Measurements from ENCODE around the gene COL4A5.
"Not testable (repeated sequence)": the region's sequence is repeated elsewhere in the genome, so short reads cannot be mapped to it uniquely, and the experiment has no call there.

Gene COL4A5

DNA sequence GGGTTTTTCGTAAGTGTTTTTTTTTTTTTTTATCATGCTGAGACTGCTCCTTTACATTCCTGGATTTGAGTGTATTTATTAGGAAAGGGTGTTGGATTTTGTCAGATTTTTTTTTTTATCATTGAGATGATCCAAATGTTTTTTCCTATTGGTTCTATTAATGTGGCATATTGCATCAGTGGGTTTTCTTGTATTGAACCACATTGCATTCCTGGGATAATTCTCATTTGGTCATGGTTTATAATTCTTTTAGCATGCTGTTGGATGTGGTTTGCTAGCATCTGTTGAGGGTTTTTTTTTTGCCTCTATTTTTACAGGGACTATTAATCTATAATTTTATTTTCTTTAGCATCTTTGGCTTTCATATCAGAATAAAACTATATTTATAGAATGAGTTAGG is 28.8 kb downstream of the COL4A5 start:
- H3K27me3 ChIP-seq (ENCODE audit: control insufficient read depth, insufficient read depth, low read length), result no peaks in the 10 kb centered on the region

DNA sequence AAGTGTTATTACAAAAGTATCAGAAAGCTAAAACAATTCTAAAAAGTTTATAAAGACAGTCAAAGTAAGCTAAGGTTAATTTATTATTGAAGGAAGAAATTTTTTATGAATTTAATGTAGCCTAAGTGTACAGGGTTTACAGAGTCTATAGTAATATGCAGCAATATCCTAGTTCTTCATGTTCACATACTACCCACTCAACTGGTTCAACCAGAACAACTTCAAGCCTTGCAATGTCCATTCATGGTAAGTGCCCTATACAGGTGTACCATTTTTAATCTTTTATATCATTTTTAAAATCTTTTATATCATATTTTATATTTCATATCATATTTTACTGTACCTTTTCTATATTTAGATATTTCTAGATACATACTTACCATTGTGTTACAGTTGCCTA is 34.3 kb downstream of the COL4A5 start:
- H3K36me3 ChIP-seq (ENCODE audit: control insufficient read depth, insufficient read depth, low read length), result no peaks in the 10 kb centered on the region
- no peaks in the 10 kb centered on the region for H3K9me3 ChIP-seq (ENCODE audit: control insufficient read depth, insufficient read depth, low read length)
- no peak overlapping the region for H3K4me3 ChIP-seq (ENCODE audit: low read depth, low read length)
- no peak overlapping the region for H3K9ac ChIP-seq (ENCODE audit: low read depth, low read length)
- no peaks in the 10 kb centered on the region for H3K4me1 ChIP-seq (ENCODE audit: control insufficient read depth, insufficient read depth, low read length)
- H3K27me3 ChIP-seq (ENCODE audit: control insufficient read depth, insufficient read depth, low read length), result no peaks in the 10 kb centered on the region

More for the DNA sequence above, 28.8 kb downstream of the COL4A5 start:
- no peaks in the 10 kb centered on the region for H3K4me1 ChIP-seq (ENCODE audit: control insufficient read depth, insufficient read depth, low read length)
- H3K9ac ChIP-seq (ENCODE audit: low read depth, low read length), result no peak overlapping the region
- H3K4me3 ChIP-seq (ENCODE audit: low read depth, low read length), result no peak overlapping the region
- no peaks in the 10 kb centered on the region for H3K36me3 ChIP-seq (ENCODE audit: control insufficient read depth, insufficient read depth, low read length)
- H3K9me3 ChIP-seq (ENCODE audit: control insufficient read depth, insufficient read depth, low read length), result no peaks in the 10 kb centered on the region

DNA sequence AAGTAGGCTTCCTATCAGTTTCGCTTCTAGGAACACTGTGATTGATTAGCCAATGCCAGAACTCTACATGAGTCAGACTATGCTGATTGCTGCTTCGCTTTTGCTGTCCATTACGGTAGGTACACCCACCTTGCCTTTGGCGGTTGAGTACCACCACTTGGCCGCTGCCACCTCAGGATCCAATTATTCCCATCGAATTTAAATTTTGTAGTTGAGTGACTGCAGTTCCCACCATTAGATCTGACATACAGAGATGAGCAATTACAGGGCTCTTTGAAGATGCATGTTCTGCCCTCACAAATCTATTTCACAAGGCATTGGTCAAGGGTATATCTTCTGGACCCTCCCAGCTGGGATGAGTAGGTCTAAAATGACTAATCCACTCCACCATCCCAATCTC is 41.9 kb downstream of the COL4A5 start:
- not testable (repeated sequence) for H3K9me3 ChIP-seq (ENCODE audit: control insufficient read depth, insufficient read depth, low read length); H3K27me3 ChIP-seq (ENCODE audit: control insufficient read depth, insufficient read depth, low read length); H3K4me1 ChIP-seq (ENCODE audit: control insufficient read depth, insufficient read depth, low read length); H3K36me3 ChIP-seq (ENCODE audit: control insufficient read depth, insufficient read depth, low read length); H3K4me3 ChIP-seq (ENCODE audit: low read depth, low read length); H3K9ac ChIP-seq (ENCODE audit: low read depth, low read length)

DNA sequence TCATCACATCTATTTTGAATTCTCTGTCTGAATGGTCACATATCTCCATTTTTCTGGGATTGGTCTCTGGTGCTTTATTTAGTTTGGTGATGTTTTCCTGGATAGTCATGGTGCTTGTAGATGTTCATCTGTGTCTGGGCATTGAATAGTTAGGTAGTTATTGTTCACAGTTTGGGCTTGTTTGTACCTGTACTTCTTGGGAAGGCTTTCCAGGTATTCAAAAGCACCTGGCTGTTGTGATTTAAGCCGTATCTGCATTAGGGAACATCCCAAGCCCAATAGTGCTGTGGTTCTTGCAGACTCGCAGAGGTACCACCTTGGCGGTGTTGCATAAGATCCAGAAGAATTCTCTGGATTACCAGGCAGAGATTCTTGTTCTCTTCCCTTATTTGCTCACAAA is 44.6 kb downstream of the COL4A5 start:
- Histone ChIP-seq H3K4me3 (ENCODE audit: low read depth, low read length) (no peak overlapping the region), H3K36me3 (ENCODE audit: control insufficient read depth, insufficient read depth, low read length) (peaks cover 7% of the 10 kb centered on the region), H3K27me3 (ENCODE audit: control insufficient read depth, insufficient read depth, low read length) (no peaks in the 10 kb centered on the region), H3K9ac (ENCODE audit: low read depth, low read length) (no peak overlapping the region), H3K9me3 (ENCODE audit: control insufficient read depth, insufficient read depth, low read length) (no peaks in the 10 kb centered on the region), H3K4me1 (ENCODE audit: control insufficient read depth, insufficient read depth, low read length) (no peaks in the 10 kb centered on the region)

DNA sequence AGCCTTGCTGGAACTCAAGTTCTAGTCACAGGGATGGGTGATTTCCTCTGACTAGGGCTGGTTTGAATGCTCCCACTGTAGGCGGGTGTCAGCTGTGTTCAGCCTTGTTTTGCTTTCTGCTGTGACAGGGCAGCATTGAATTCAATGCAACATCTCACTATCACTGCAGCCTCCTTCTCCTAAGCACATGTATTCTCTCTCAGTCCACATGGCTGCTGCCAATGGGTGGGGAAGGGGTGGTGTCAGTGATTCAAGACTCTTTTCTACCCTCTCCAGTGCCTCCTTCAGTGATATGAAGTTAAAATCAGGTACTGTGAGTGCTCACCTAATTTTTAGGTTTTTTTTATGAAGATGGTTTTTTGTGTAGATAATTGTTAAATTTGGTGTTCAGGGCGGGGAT is 46.3 kb downstream of the COL4A5 start:
- H3K27me3 ChIP-seq (ENCODE audit: control insufficient read depth, insufficient read depth, low read length), result no peaks in the 10 kb centered on the region
- no peaks in the 10 kb centered on the region for H3K9me3 ChIP-seq (ENCODE audit: control insufficient read depth, insufficient read depth, low read length)
- H3K4me3 ChIP-seq (ENCODE audit: low read depth, low read length), result no peak overlapping the region
- H3K4me1 ChIP-seq (ENCODE audit: control insufficient read depth, insufficient read depth, low read length), result peaks cover under 1% of the 10 kb centered on the region
- H3K36me3 ChIP-seq (ENCODE audit: control insufficient read depth, insufficient read depth, low read length), result peaks cover under 1% of the 10 kb centered on the region
- H3K9ac ChIP-seq (ENCODE audit: low read depth, low read length), result no peak overlapping the region

DNA sequence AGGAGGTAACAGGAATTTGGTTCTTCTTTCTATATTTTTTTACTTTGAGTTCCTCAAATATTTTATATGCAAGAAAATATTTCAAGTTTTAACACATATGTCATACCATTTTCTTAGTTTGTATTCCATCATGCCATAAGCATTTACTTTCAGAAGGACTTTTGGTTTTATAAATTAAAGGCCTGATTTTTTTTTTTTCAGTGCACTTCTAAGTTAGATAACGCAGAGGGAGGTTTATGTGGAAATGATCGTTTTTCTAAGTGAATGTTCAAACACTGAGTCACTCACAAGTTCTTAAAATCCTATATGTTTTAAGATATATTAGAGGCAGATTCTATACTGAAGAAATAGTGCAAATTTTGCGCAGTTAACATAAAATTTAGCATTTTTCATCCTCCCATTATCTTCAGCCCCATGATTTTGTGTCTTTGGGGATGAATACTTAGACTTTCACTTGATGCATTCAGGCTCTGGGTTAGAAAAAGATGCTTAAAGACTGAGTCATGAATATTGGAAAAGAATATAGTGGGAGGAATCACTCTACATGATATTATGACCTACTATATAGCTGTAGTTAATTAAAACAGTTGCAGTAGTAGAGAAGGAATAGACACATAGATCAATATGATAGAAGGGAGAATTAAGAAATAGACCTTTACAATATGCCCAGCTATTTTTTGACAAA is 54.9 kb downstream of the COL4A5 start:
- Histone ChIP-seq H3K4me1 (ENCODE audit: control insufficient read depth, insufficient read depth, low read length) (peaks cover 7% of the 10 kb centered on the region), H3K9ac (ENCODE audit: low read depth, low read length) (no peak overlapping the region), H3K27me3 (ENCODE audit: control insufficient read depth, insufficient read depth, low read length) (no peaks in the 10 kb centered on the region), H3K36me3 (ENCODE audit: control insufficient read depth, insufficient read depth, low read length) (no peaks in the 10 kb centered on the region), H3K4me3 (ENCODE audit: low read depth, low read length) (no peak overlapping the region), H3K9me3 (ENCODE audit: control insufficient read depth, insufficient read depth, low read length) (no peaks in the 10 kb centered on the region)

DNA sequence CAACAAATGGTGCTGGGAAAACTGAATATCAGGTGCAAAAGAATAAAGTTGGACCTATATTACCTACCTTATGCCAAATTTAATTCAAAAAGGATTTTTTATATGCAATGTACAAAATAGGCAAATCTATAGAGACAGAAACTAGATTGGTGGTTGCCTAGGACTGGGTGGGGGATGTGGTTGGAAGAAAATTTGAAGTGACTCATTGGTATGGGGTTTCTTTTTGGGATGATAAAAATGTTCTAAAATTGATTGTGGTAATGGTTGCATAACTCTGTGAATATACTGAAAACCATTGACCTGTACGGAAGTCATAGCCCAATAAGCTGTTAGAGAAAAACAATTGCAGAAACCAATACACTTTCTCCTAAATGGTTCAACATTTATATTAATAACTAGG is 72.1 kb downstream of the COL4A5 start:
- H3K27me3 ChIP-seq (ENCODE audit: control insufficient read depth, insufficient read depth, low read length), result no peaks in the 10 kb centered on the region
- no peaks in the 10 kb centered on the region for H3K9me3 ChIP-seq (ENCODE audit: control insufficient read depth, insufficient read depth, low read length)
- no peak overlapping the region for H3K9ac ChIP-seq (ENCODE audit: low read depth, low read length)

DNA sequence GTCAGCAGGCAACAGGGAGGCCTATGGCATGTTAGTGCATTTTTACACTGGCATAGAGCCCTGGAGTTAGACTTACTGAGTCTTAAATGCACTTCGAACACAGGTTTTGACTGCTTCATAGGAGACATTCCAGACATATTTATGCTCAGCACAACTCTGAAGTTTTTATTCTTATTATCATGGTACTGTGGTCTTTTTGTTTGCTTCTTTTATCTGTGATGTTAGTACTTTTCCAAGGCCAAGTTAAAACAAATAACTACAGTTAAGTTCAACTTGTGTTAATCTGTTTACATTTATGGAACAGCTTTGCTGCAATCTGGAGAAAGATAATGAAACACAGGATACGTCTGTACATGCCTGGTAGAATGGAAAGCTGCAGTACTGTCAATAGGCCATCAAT is 76.5 kb downstream of the COL4A5 start:
- no peaks in the 10 kb centered on the region for H3K36me3 ChIP-seq (ENCODE audit: control insufficient read depth, insufficient read depth, low read length)
- H3K27me3 ChIP-seq (ENCODE audit: control insufficient read depth, insufficient read depth, low read length), result no peaks in the 10 kb centered on the region
- H3K4me1 ChIP-seq (ENCODE audit: control insufficient read depth, insufficient read depth, low read length), result peaks cover 5% of the 10 kb centered on the region

More for the DNA sequence above, 72.1 kb downstream of the COL4A5 start:
- peaks cover 5% of the 10 kb centered on the region for H3K4me1 ChIP-seq (ENCODE audit: control insufficient read depth, insufficient read depth, low read length)
- no peak overlapping the region for H3K4me3 ChIP-seq (ENCODE audit: low read depth, low read length)
- no peaks in the 10 kb centered on the region for H3K36me3 ChIP-seq (ENCODE audit: control insufficient read depth, insufficient read depth, low read length)

DNA sequence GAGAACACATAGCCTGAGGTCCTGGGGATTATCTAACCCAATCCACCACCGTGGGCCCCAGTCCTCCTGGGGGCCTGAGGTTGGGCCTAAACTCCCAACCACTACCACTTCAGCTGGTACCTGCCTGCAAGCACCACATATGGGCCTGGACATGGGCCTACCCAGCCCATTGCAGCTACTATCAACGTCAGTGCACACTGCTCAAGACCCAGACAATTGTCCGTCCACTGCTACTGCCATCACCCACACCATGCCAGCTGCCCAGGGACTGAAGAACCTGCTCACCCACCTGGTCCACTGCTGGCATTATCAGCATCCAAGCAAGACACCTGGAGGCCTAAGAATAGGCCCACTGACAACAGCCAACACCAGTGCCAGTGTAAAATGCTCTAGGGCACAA is 88.1 kb downstream of the COL4A5 start:
- no peaks in the 10 kb centered on the region for H3K36me3 ChIP-seq (ENCODE audit: control insufficient read depth, insufficient read depth, low read length)
- no peaks in the 10 kb centered on the region for H3K9me3 ChIP-seq (ENCODE audit: control insufficient read depth, insufficient read depth, low read length)
- no peak overlapping the region for H3K9ac ChIP-seq (ENCODE audit: low read depth, low read length)
- no peaks in the 10 kb centered on the region for H3K4me1 ChIP-seq (ENCODE audit: control insufficient read depth, insufficient read depth, low read length)
- H3K4me3 ChIP-seq (ENCODE audit: low read depth, low read length), result no peak overlapping the region
- H3K27me3 ChIP-seq (ENCODE audit: control insufficient read depth, insufficient read depth, low read length), result no peaks in the 10 kb centered on the region

More for the DNA sequence above, 76.5 kb downstream of the COL4A5 start:
- Histone ChIP-seq H3K9ac (ENCODE audit: low read depth, low read length) (no peak overlapping the region), H3K4me3 (ENCODE audit: low read depth, low read length) (no peak overlapping the region), H3K9me3 (ENCODE audit: control insufficient read depth, insufficient read depth, low read length) (no peaks in the 10 kb centered on the region)

DNA sequence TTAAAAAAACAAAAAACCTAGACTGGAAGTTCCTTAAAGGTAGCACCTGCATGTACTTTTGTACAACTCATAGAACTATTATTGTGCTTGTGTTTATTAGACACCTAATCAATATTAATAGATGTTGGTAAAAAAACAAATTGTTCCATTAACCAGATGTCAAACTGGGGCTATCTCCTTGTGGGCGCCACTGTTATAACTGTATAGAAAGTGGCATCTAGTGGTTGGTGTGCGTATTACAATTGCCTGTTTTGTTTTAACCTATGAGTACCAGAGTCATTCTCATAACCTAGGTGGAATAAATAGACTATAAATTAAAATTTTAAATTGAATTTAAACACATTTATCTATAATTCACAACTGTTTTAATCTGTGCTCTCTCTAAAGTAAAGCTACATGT is 97.4 kb downstream of the COL4A5 start:
- Histone ChIP-seq H3K9me3 (ENCODE audit: control insufficient read depth, insufficient read depth, low read length) (no peaks in the 10 kb centered on the region), H3K4me3 (ENCODE audit: low read depth, low read length) (no peak overlapping the region), H3K36me3 (ENCODE audit: control insufficient read depth, insufficient read depth, low read length) (no peaks in the 10 kb centered on the region), H3K4me1 (ENCODE audit: control insufficient read depth, insufficient read depth, low read length) (peaks cover 13% of the 10 kb centered on the region), H3K27me3 (ENCODE audit: control insufficient read depth, insufficient read depth, low read length) (no peaks in the 10 kb centered on the region), H3K9ac (ENCODE audit: low read depth, low read length) (no peak overlapping the region)

DNA sequence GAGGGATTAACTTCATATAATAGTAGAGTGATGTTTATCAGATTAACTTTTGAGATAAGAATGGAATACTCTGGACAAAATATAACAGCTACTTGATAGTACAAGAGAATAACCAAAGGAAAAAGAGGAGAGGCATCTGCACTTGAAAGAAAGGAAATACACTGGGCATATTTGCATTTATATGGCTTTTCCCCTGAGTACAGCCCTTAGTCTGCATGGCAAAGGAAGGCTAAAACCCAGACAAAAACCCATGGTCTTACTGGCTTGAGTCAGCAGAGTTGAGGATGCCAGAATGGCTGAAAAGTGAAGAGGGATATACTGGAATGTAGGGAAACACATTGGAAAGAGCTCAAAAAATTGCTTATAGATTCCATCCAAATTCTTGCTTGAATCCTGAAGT is 101.6 kb downstream of the COL4A5 start:
- Histone ChIP-seq H3K36me3 (ENCODE audit: control insufficient read depth, insufficient read depth, low read length) (no peaks in the 10 kb centered on the region), H3K27me3 (ENCODE audit: control insufficient read depth, insufficient read depth, low read length) (no peaks in the 10 kb centered on the region), H3K9me3 (ENCODE audit: control insufficient read depth, insufficient read depth, low read length) (no peaks in the 10 kb centered on the region), H3K9ac (ENCODE audit: low read depth, low read length) (no peak overlapping the region), H3K4me3 (ENCODE audit: low read depth, low read length) (no peak overlapping the region), H3K4me1 (ENCODE audit: control insufficient read depth, insufficient read depth, low read length) (peaks cover 13% of the 10 kb centered on the region)

DNA sequence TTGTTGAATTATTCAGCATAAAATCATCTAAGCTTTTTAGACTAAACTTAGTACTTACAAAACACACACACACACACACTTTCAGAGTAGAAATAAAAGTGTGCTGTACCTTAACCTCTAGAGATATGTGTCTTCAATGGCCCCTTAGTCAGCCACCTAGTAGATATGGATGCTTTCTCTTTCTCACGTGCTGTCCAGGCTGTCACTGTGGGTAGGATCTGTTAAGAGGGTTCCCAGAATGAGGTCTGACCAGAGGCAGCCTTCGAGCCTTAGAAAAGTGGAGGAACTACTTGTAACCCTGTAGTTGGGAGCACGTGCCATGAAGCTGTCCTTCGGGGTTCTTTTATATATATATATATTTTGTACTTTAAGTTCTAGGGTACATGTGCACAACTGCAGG is 117.9 kb downstream of the COL4A5 start:
- no peaks in the 10 kb centered on the region for H3K27me3 ChIP-seq (ENCODE audit: control insufficient read depth, insufficient read depth, low read length)
- no peaks in the 10 kb centered on the region for H3K36me3 ChIP-seq (ENCODE audit: control insufficient read depth, insufficient read depth, low read length)
- H3K4me3 ChIP-seq (ENCODE audit: low read depth, low read length), result no peak overlapping the region
- H3K4me1 ChIP-seq (ENCODE audit: control insufficient read depth, insufficient read depth, low read length), result no peaks in the 10 kb centered on the region
- H3K9me3 ChIP-seq (ENCODE audit: control insufficient read depth, insufficient read depth, low read length), result no peaks in the 10 kb centered on the region
- H3K9ac ChIP-seq (ENCODE audit: low read depth, low read length), result no peak overlapping the region
